Glutamatergic neuron (in vitro differentiated cells): ENCODE results near the gene MX1. TPM values are rescaled to one million over a fixed set of nuclear protein-coding genes. Genes with fewer than 3 reads are reported as not detected.

Experiments
- DNase-seq: peaks from one replicate; pipeline ENCODE4 v3.0.0; 2022
- H3K27ac Mint-ChIP-seq: one replicate; pipeline ENCODE4 v1.8.0; 2020; ENCODE audit warnings: mild to moderate bottlenecking, mixed read lengths, inconsistent platforms; ENCODE audit not compliant: unreplicated experiment
- H3K27me3 Mint-ChIP-seq: one replicate; pipeline ENCODE4 v1.8.0; 2020; ENCODE audit warnings: mild to moderate bottlenecking, moderate library complexity, mixed read lengths, inconsistent platforms; ENCODE audit not compliant: unreplicated experiment
- H3K36me3 Mint-ChIP-seq: one replicate; pipeline ENCODE4 v1.8.0; 2020; ENCODE audit warnings: mild to moderate bottlenecking, mixed read lengths, inconsistent platforms; ENCODE audit not compliant: unreplicated experiment
- H3K4me1 Mint-ChIP-seq: one replicate; pipeline ENCODE4 v1.8.0; 2020; ENCODE audit warnings: mild to moderate bottlenecking, low read depth, mixed read lengths, inconsistent platforms; ENCODE audit not compliant: unreplicated experiment
- H3K4me3 Mint-ChIP-seq: one replicate; pipeline ENCODE4 v1.8.0; 2020; ENCODE audit warnings: mild to moderate bottlenecking, mixed read lengths, inconsistent platforms; ENCODE audit not compliant: unreplicated experiment
- H3K9me3 Mint-ChIP-seq: one replicate; pipeline ENCODE4 v1.8.0; 2020; ENCODE audit warnings: mild to moderate bottlenecking, moderate library complexity, mixed read lengths, inconsistent platforms; ENCODE audit not compliant: unreplicated experiment
- CTCF ChIP-seq: fragments of 200-600 bp; sonication (generic); IDR thresholded peaks from one replicate; pipeline ENCODE4 v1.5.0; 2021; ENCODE audit not compliant: partially characterized antibody, unreplicated experiment
- total RNA-seq: library from RNA; stranded (reverse); fragmentation: NEBNext Ultra II Directional; extraction: Animal tissue kit (Norgen Biotek cat#: 25700); gene quantifications from one replicate; pipeline ENCODE4 v1.2.1, GENCODE V29; 2021; ENCODE audit not compliant: unreplicated experiment

MX1 gene
- total RNA-seq, 1 donor from 2014 or later: 1.5 TPM

DNA sequence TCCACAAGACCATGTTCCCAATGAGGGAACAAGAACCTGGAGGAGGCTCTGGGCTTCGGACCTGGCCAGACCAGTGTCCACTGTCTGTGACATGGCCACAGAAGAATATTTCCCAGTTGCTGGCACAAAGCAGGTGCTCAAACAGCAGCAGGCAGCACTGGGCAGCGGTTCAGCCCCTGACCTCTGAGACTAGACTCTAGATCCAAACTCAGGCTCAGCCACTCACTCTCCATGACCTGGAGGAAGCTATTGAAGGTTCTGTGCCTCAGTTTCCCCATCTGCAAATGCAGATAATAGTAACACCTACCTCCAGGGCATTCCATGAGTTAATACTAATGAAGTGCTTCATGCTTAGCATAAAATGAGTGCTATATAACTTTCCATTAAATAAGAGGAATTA is 73.9 kb downstream of the MX1 start:
- Mint-ChIP-seq H3K9me3 (peaks cover 2% of the 10 kb centered on the region), H3K4me3 (no peak overlapping the region), H3K36me3 (no peaks in the 10 kb centered on the region), H3K4me1 (no peaks in the 10 kb centered on the region), H3K27ac (no peak overlapping the region), H3K27me3 (peaks cover 2% of the 10 kb centered on the region)
- TF ChIP-seq CTCF: no peak
- DNase-seq: no peak

GRCh38 chr21:41500363-41500762 is 74.3 kb downstream of the MX1 start:
- DNase-seq: no peak
- no peak for TF ChIP-seq CTCF
- H3K4me3 Mint-ChIP-seq: no peak overlapping the region
- peaks cover 2% of the 10 kb centered on the region for H3K9me3 Mint-ChIP-seq
- H3K27ac Mint-ChIP-seq: no peak overlapping the region
- H3K4me1 Mint-ChIP-seq: no peaks in the 10 kb centered on the region
- H3K36me3 Mint-ChIP-seq: no peaks in the 10 kb centered on the region
- peaks cover 2% of the 10 kb centered on the region for H3K27me3 Mint-ChIP-seq

GRCh38 chr21:41500931-41501381 is 74.9 kb downstream of the MX1 start:
- Mint-ChIP-seq H3K27me3 (peaks cover 2% of the 10 kb centered on the region), H3K36me3 (no peaks in the 10 kb centered on the region), H3K4me1 (no peaks in the 10 kb centered on the region), H3K4me3 (no peak overlapping the region), H3K9me3 (peaks cover 2% of the 10 kb centered on the region), H3K27ac (no peak overlapping the region)
- no peak for TF ChIP-seq CTCF
- no peak for DNase-seq

- no peak for TF ChIP-seq CTCF
- DNase-seq: no peak
- no peak overlapping the region for H3K27ac Mint-ChIP-seq
- no peak overlapping the region for H3K4me3 Mint-ChIP-seq
- H3K27me3 Mint-ChIP-seq: peaks cover 6% of the 10 kb centered on the region
- no peaks in the 10 kb centered on the region for H3K36me3 Mint-ChIP-seq
- no peaks in the 10 kb centered on the region for H3K4me1 Mint-ChIP-seq
- H3K9me3 Mint-ChIP-seq: peaks cover 2% of the 10 kb centered on the region
Observed at GRCh38 chr21:41501919-41502318, 75.9 kb downstream of the MX1 start.

DNA sequence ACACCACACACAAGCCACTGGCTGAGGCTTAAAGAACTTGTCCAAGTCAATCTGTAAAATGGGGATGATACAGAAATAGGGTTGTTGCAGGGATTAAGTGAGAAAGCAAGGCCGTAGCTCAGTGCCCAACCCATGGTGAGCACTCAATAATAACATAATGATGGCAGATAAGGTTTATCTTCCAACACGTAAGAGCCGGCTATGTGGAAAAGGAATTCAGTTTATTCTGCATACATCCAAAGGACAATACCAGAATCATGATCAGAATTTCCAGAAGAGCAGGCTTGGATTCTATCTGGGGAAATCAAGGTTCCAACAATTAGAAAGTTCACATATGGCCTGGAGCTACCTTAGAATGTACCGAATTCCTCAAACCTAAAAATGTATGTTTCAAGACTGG is 77.3 kb downstream of the MX1 start:
- peaks cover 6% of the 10 kb centered on the region for H3K27me3 Mint-ChIP-seq

More for the DNA sequence above, 77.3 kb downstream of the MX1 start:
- no peak for TF ChIP-seq CTCF
- DNase-seq: no peak
- no peaks in the 10 kb centered on the region for H3K36me3 Mint-ChIP-seq
- no peaks in the 10 kb centered on the region for H3K4me1 Mint-ChIP-seq
- peaks cover 2% of the 10 kb centered on the region for H3K9me3 Mint-ChIP-seq
- H3K4me3 Mint-ChIP-seq: no peak overlapping the region
- no peak overlapping the region for H3K27ac Mint-ChIP-seq
